ENCODE measurements around the gene ABCA3.

Gene ABCA3

GRCh38 chr16:2278956-2279800, 61.4 kb downstream of the ABCA3 start:
- no peak for DNase-seq
- Histone ChIP-seq H2AK5ac (ENCODE audit: low read length) (no peak overlapping the region), H3K36me3 (ENCODE audit: control insufficient read depth, insufficient read depth, low read length) (no peaks in the 10 kb centered on the region), H3K4me3 (ENCODE audit: low read length) (no peak overlapping the region), H3K4me1 (ENCODE audit: control insufficient read depth, low read depth, low read length) (no peaks in the 10 kb centered on the region), H3K79me2 (ENCODE audit: control insufficient read depth, insufficient read depth, low read length) (no peaks in the 10 kb centered on the region), H3K4me2 (ENCODE audit: low read length) (no peak overlapping the region), H3K23ac (ENCODE audit: low read length) (no peak overlapping the region), H2BK120ac (ENCODE audit: low read depth, low read length) (no peak overlapping the region), H3K27me3 (ENCODE audit: insufficient read depth, low read length, poor library complexity) (no peaks in the 10 kb centered on the region), H3K9ac (ENCODE audit: low read length) (no peak overlapping the region), H3K79me1 (ENCODE audit: low read length) (no peaks in the 10 kb centered on the region), H2BK15ac (replicated peaks; ENCODE audit: low read depth) (no peak overlapping the region), H2BK5ac (ENCODE audit: low read length) (no peak overlapping the region), H3K4ac (ENCODE audit: low read depth, low read length) (no peak overlapping the region), H4K8ac (ENCODE audit: low read depth, low read length) (no peak overlapping the region), H3K56ac (ENCODE audit: low read length) (no peak overlapping the region), H4K5ac (ENCODE audit: low read length) (no peak overlapping the region), H3K27ac (ENCODE audit: low read depth, low read length) (no peak overlapping the region), H3K18ac (ENCODE audit: low read length) (no peak overlapping the region)
- WGBS (ENCODE audit: extremely low coverage, insufficient coverage, low lambda C conversion rate) = no CpG with 5 or more reads among the region's 26 CpGs

- Histone ChIP-seq H3K79me2 (ENCODE audit: control insufficient read depth, insufficient read depth, low read length) (no peaks in the 10 kb centered on the region), H3K56ac (ENCODE audit: low read length) (no peak overlapping the region), H3K18ac (ENCODE audit: low read length) (no peak overlapping the region), H2BK15ac (replicated peaks; ENCODE audit: low read depth) (no peak overlapping the region), H3K4me3 (ENCODE audit: low read length) (no peak overlapping the region), H3K36me3 (ENCODE audit: control insufficient read depth, insufficient read depth, low read length) (no peaks in the 10 kb centered on the region), H3K23ac (ENCODE audit: low read length) (no peak overlapping the region), H3K9ac (ENCODE audit: low read length) (no peak overlapping the region), H3K4me1 (ENCODE audit: control insufficient read depth, low read depth, low read length) (no peaks in the 10 kb centered on the region), H3K27ac (ENCODE audit: low read depth, low read length) (no peak overlapping the region), H3K27me3 (ENCODE audit: insufficient read depth, low read length, poor library complexity) (no peaks in the 10 kb centered on the region), H2AK5ac (ENCODE audit: low read length) (no peak overlapping the region), H2BK120ac (ENCODE audit: low read depth, low read length) (no peak overlapping the region), H4K8ac (ENCODE audit: low read depth, low read length) (no peak overlapping the region), H3K79me1 (ENCODE audit: low read length) (no peaks in the 10 kb centered on the region), H3K4me2 (ENCODE audit: low read length) (no peak overlapping the region), H4K5ac (ENCODE audit: low read length) (no peak overlapping the region), H2BK5ac (ENCODE audit: low read length) (no peak overlapping the region), H3K4ac (ENCODE audit: low read depth, low read length) (no peak overlapping the region)
- WGBS (ENCODE audit: extremely low coverage, insufficient coverage, low lambda C conversion rate) = no CpG with 5 or more reads among the region's 14 CpGs
- peak; percentile 34 for DNase-seq
Observed at GRCh38 chr16:2278272-2278608, 62.3 kb downstream of the ABCA3 start.

- H3K27me3 ChIP-seq (ENCODE audit: insufficient read depth, low read length, poor library complexity) = no peaks in the 10 kb centered on the region
- WGBS (ENCODE audit: extremely low coverage, insufficient coverage, low lambda C conversion rate) = no CpG with 5 or more reads among the region's 25 CpGs
- no peak overlapping the region for H2BK5ac ChIP-seq (ENCODE audit: low read length)
- H3K9ac ChIP-seq (ENCODE audit: low read length) = no peak overlapping the region
- no peak overlapping the region for H3K56ac ChIP-seq (ENCODE audit: low read length)
- H2AK5ac ChIP-seq (ENCODE audit: low read length) = no peak overlapping the region
- no peak overlapping the region for H3K18ac ChIP-seq (ENCODE audit: low read length)
- no peak overlapping the region for H3K4me3 ChIP-seq (ENCODE audit: low read length)
- H3K36me3 ChIP-seq (ENCODE audit: control insufficient read depth, insufficient read depth, low read length) = no peaks in the 10 kb centered on the region
- H4K5ac ChIP-seq (ENCODE audit: low read length) = no peak overlapping the region
- no peak overlapping the region for H3K23ac ChIP-seq (ENCODE audit: low read length)
- DNase-seq = no peak
- H3K27ac ChIP-seq (ENCODE audit: low read depth, low read length) = no peak overlapping the region
- H3K4ac ChIP-seq (ENCODE audit: low read depth, low read length) = no peak overlapping the region
- no peak overlapping the region for H2BK120ac ChIP-seq (ENCODE audit: low read depth, low read length)
- H3K79me2 ChIP-seq (ENCODE audit: control insufficient read depth, insufficient read depth, low read length) = no peaks in the 10 kb centered on the region
- no peak overlapping the region for H3K4me2 ChIP-seq (ENCODE audit: low read length)
- no peaks in the 10 kb centered on the region for H3K4me1 ChIP-seq (ENCODE audit: control insufficient read depth, low read depth, low read length)
- no peak overlapping the region for H4K8ac ChIP-seq (ENCODE audit: low read depth, low read length)
- no peak overlapping the region for H2BK15ac ChIP-seq (replicated peaks; ENCODE audit: low read depth)
- no peaks in the 10 kb centered on the region for H3K79me1 ChIP-seq (ENCODE audit: low read length)
Observed at GRCh38 chr16:2277466-2278271, 62.9 kb downstream of the ABCA3 start.

- H3K36me3 ChIP-seq (ENCODE audit: control insufficient read depth, insufficient read depth, low read length) = no peaks in the 10 kb centered on the region
- no peak for DNase-seq
- no peak overlapping the region for H3K4ac ChIP-seq (ENCODE audit: low read depth, low read length)
- H3K27me3 ChIP-seq (ENCODE audit: insufficient read depth, low read length, poor library complexity) = no peaks in the 10 kb centered on the region
- H3K18ac ChIP-seq (ENCODE audit: low read length) = no peak overlapping the region
- H4K8ac ChIP-seq (ENCODE audit: low read depth, low read length) = no peak overlapping the region
- H2BK15ac ChIP-seq (replicated peaks; ENCODE audit: low read depth) = no peak overlapping the region
- H3K79me2 ChIP-seq (ENCODE audit: control insufficient read depth, insufficient read depth, low read length) = no peaks in the 10 kb centered on the region
- no peak overlapping the region for H4K5ac ChIP-seq (ENCODE audit: low read length)
- H2BK120ac ChIP-seq (ENCODE audit: low read depth, low read length) = no peak overlapping the region
- no peaks in the 10 kb centered on the region for H3K79me1 ChIP-seq (ENCODE audit: low read length)
- whole genome bisulfite sequencing (ENCODE audit: extremely low coverage, insufficient coverage, low lambda C conversion rate) = no CpG with 5 or more reads among the region's 26 CpGs
- no peak overlapping the region for H2BK5ac ChIP-seq (ENCODE audit: low read length)
- no peak overlapping the region for H3K56ac ChIP-seq (ENCODE audit: low read length)
- H3K4me3 ChIP-seq (ENCODE audit: low read length) = no peak overlapping the region
- no peak overlapping the region for H3K4me2 ChIP-seq (ENCODE audit: low read length)
- no peak overlapping the region for H3K9ac ChIP-seq (ENCODE audit: low read length)
- no peak overlapping the region for H3K23ac ChIP-seq (ENCODE audit: low read length)
- H3K4me1 ChIP-seq (ENCODE audit: control insufficient read depth, low read depth, low read length) = no peaks in the 10 kb centered on the region
- no peak overlapping the region for H3K27ac ChIP-seq (ENCODE audit: low read depth, low read length)
- H2AK5ac ChIP-seq (ENCODE audit: low read length) = no peak overlapping the region
Observed at GRCh38 chr16:2276368-2277195, 63.9 kb downstream of the ABCA3 start.

GRCh38 chr16:2275476-2276367, 64.8 kb downstream of the ABCA3 start:
- no peak overlapping the region for H2AK5ac ChIP-seq (ENCODE audit: low read length)
- no peak overlapping the region for H3K18ac ChIP-seq (ENCODE audit: low read length)
- no peaks in the 10 kb centered on the region for H3K27me3 ChIP-seq (ENCODE audit: insufficient read depth, low read length, poor library complexity)
- no peak overlapping the region for H3K9ac ChIP-seq (ENCODE audit: low read length)
- H3K4me1 ChIP-seq (ENCODE audit: control insufficient read depth, low read depth, low read length) = no peaks in the 10 kb centered on the region
- H3K4me2 ChIP-seq (ENCODE audit: low read length) = no peak overlapping the region
- no peak for DNase-seq
- H4K5ac ChIP-seq (ENCODE audit: low read length) = no peak overlapping the region
- H3K23ac ChIP-seq (ENCODE audit: low read length) = no peak overlapping the region
- H3K79me2 ChIP-seq (ENCODE audit: control insufficient read depth, insufficient read depth, low read length) = no peaks in the 10 kb centered on the region
- no peak overlapping the region for H2BK120ac ChIP-seq (ENCODE audit: low read depth, low read length)
- no peaks in the 10 kb centered on the region for H3K79me1 ChIP-seq (ENCODE audit: low read length)
- H3K36me3 ChIP-seq (ENCODE audit: control insufficient read depth, insufficient read depth, low read length) = no peaks in the 10 kb centered on the region
- no peak overlapping the region for H3K4ac ChIP-seq (ENCODE audit: low read depth, low read length)
- WGBS (ENCODE audit: extremely low coverage, insufficient coverage, low lambda C conversion rate) = no CpG with 5 or more reads among the region's 30 CpGs
- H4K8ac ChIP-seq (ENCODE audit: low read depth, low read length) = no peak overlapping the region
- H3K4me3 ChIP-seq (ENCODE audit: low read length) = no peak overlapping the region
- no peak overlapping the region for H3K56ac ChIP-seq (ENCODE audit: low read length)
- no peak overlapping the region for H2BK5ac ChIP-seq (ENCODE audit: low read length)
- H2BK15ac ChIP-seq (replicated peaks; ENCODE audit: low read depth) = no peak overlapping the region
- H3K27ac ChIP-seq (ENCODE audit: low read depth, low read length) = no peak overlapping the region

All from mesendoderm (in vitro differentiated cells).